Pulmonary artery endothelial cell (primary cell): ENCODE data around the gene ST6GALNAC3. TPM values are rescaled to one million over a fixed set of nuclear protein-coding genes. Genes with fewer than 3 reads are reported as not detected.
"Not testable (repeated sequence)": the region's sequence is repeated elsewhere in the genome, so short reads cannot be mapped to it uniquely, and the experiment has no call there.

Experiments
- DNase-seq: peaks from one replicate; pipeline ENCODE4 v3.0.0-alpha.2; 2011; ENCODE audit warnings: low read depth, low spot score
- total RNA-seq: library from RNA; depleted of rRNA; stranded (reverse); fragments of >200 nt; gene quantifications from 2 replicates; pipeline ENCODE4 v1.2.3, GENCODE V29; 2014

ST6GALNAC3 gene
- total RNA-seq, 1 donor from 2014 or later = 34.6 TPM

GRCh38 chr1:76337542-76338219 is 263.1 kb downstream of the ST6GALNAC3 start:
- no peak for DNase-seq

DNA sequence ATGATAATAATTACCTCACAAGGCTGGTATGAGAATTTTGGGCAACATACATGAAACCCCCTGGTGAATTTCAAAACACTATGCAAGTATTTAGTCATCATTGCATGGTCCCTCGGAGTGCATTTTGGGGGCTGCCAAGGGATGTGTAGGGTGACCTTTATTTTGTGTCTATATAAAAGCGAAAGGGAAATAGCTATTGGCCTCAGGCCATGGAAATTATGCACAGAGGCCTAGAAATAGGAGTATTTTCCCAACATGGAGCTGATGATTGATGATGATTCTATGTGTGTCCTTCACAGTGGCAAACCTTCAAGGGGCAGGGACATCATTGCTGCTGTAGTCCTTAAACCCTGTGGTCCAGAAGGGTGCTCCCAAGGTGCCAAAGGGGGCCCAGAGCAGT is 265.5 kb downstream of the ST6GALNAC3 start:
- no peak for DNase-seq

- not testable (repeated sequence) for DNase-seq
These were observed 267.3 kb downstream of the ST6GALNAC3 start for GRCh38 chr1:76341816-76342215.

DNA sequence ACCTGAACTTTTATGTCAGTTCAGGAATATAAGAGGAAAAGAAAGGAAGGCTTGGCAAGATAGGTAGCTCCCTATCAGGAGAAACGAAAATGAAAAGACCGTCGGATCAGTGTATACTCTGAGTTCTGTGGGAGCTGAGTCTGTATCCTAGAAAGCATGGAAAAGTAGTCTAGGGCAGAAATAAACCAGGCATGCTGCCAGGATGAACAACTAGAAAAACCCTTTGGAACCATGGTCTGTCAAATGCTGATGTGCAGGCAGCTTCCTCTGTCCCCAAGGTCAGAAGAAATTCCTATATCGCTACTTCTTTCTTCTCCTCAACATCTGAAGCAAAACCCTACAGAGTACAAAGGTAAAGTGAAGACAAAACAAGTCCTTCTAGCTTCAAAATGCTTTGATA is 268.8 kb downstream of the ST6GALNAC3 start:
- DNase-seq = no peak

- no peak for DNase-seq
These were observed 277.1 kb downstream of the ST6GALNAC3 start for GRCh38 chr1:76351655-76352054.

- no peak for DNase-seq
These were observed 278.3 kb downstream of the ST6GALNAC3 start for GRCh38 chr1:76352741-76353435.

- no peak for DNase-seq
These were observed 279.7 kb downstream of the ST6GALNAC3 start for GRCh38 chr1:76354236-76354635.

GRCh38 chr1:76366726-76367125 is 292.2 kb downstream of the ST6GALNAC3 start:
- no peak for DNase-seq

- DNase-seq = no peak
These were observed 297.4 kb downstream of the ST6GALNAC3 start for GRCh38 chr1:76371941-76372340.

- DNase-seq = no peak
These were observed 299.5 kb downstream of the ST6GALNAC3 start for GRCh38 chr1:76374086-76374485.

- DNase-seq = no peak
These were observed 302.7 kb downstream of the ST6GALNAC3 start for GRCh38 chr1:76377247-76377646.

DNA sequence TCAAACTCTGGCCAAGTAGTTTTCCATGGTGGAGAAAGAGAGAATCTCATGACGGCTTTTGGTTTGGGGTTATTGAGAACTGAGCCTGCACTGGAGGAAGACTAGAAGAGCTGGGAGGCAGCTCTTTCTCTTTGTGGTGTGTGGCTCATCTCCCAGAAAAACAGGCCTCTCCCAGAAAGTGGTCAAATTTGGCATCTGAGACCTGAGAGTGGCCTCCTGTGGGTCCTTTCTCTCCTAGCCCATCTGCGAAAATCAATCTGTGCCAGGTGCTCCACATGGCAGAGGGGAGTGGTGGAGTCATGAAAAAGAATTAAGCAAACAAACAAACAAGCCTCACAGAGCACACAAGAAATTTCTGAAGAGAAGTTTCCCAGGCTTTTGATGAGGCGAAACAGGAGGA is 305.0 kb downstream of the ST6GALNAC3 start:
- DNase-seq = no peak

DNA sequence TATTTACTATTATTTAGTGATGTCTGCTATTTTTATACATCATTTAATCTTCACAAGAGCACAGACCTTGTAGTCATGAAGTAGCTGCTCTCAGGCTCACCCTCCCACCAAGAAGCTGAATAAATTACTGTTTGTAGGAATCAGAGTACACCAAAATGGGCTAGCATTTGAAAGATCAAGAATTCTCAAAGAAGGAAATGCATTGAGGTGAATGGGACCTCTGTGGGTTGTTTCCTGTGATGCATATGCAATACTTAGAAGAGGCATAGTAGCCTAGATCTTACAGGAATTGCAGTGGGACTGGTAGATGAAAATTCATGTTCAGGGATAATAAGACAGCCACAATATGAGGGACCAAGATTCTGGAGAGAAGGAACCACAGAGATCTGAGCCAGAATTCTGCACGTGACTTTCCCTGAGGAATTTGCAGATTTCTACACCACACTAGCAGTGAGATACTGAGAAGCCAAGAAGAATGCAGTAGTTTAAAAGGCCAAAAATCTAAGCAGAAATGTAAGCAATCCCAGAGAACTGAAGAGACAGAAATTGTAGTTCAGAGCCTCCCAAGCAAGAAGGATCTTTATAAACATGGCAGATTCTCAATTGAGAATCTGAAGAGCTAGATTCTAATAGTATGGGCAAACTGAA is 307.0 kb downstream of the ST6GALNAC3 start:
- no peak for DNase-seq

GRCh38 chr1:76388261-76388660 is 313.7 kb downstream of the ST6GALNAC3 start:
- DNase-seq = no peak

DNA sequence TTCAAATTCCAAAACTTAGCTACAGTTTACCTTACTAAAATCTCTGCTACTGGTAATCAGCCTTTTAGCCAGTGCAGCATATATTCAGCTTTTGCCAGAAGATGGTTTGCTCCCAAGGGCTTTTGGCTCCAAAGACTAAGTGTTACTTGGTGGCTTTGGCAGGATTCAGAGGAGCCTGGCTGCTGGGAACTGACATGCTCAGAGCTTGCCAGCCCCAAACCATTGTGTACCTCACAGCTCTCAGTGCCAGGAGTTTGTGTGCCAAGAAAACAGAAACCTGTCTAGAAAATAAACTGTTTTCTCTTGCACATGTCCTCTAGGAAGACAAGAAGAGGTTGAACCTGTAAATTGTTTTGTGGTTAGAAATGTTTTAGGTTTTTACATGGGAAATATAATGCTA is 315.9 kb downstream of the ST6GALNAC3 start:
- no peak for DNase-seq

DNA sequence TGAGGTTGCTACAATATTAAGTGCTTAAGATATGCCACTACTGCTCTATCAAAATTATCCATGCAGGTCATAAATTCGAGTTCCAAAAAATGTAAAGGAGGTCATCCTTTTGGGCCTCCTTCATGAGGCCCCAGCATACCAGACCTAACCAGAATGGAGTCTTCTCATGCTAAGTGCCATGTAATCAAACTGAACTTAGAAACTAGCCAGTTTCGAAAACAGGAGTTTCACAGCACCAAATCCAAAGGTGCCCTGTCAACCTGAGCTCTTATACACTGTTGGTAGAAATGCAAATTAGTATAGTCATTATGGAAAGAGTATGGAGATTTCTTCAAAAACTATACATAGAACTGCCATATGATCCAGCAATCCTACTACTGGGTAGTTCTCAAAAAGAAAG is 320.5 kb downstream of the ST6GALNAC3 start:
- no peak for DNase-seq

DNA sequence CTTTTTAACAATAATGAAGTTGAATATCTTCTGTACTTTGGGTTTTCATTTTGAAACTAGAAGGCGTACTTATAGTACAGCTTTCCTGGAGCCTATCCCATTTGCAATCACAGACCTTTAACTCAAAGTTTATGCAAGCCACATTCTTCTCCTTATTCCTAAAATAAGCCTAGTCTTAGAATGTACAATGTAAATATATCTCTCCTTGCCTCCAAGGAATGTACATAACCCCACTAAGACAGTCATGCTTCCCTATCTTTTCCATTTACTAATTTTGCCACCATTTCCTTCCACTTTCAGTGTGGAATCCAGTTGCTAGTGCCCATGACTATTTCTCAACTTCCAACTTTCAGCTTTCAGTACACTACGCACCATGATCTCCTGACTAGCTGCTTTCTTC is 327.6 kb downstream of the ST6GALNAC3 start:
- no peak for DNase-seq

- no peak for DNase-seq
These were observed 333.8 kb downstream of the ST6GALNAC3 start for GRCh38 chr1:76408303-76408702.

DNA sequence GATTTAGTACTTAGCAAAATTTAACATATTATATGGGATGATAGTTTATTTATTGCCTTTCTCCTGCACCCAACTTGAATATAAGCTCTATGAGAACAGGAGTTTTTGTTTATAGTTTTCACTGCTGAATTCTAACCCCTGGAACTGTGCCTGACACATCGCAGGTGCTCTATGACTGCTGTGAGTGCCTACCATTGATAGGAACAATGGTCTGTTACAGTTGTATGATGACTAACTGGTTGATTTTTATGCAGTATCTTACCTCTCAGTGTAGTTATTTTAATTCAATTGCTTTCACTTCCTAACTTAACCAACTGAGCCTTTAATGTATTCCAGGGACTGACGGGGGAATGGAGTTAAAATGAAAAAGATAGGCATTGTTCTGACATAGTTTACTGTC is 336.0 kb downstream of the ST6GALNAC3 start:
- DNase-seq = no peak

GRCh38 chr1:76418531-76418930 is 344.0 kb downstream of the ST6GALNAC3 start:
- DNase-seq = no peak

GRCh38 chr1:76419603-76420002 is 345.1 kb downstream of the ST6GALNAC3 start:
- no peak for DNase-seq
